ENCODE results near the gene RAET1E. TPM values are rescaled to one million over a fixed set of nuclear protein-coding genes. Genes with fewer than 3 reads are reported as not detected.

The RAET1E gene
- total RNA-seq, 2 donors from 2014 or later, result 0.21 TPM; not detected in 1

DNA sequence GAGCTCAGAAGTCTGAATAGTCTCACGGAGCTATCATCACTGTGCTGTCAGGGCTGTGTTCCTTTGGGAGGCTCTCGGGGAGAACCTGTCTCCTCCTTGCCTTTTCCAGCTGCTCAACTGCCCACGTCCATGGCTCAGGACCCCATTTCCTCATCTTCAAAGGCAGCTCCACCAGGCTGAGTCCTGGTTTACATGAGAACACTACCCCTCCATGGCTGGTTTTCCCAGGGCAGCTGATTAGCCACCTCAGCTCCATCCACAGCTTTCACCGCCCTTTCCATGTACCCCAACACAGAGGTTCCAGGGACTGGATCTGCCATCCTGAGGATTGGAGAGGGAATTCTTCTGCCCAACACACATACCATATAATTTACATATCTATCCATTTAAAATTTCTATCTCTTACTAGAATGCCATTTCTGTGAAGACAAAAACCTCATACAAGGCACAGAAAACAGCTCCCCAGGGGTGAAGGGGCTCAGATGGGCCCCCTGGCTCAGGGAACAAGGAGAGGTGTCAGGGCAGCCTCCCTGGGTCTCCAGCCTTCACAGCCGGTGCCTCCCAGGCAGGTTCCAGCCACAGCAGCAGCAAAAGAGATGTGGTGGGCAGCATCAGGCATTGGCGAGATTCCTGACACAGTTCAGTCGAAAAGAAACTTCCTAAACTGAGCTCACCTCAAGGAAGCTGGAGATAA, 2.2 kb upstream of the RAET1E start:
- Histone ChIP-seq H3K27me3 (no peaks in the 10 kb centered on the region), H3K27ac (no peak overlapping the region), H3K36me3 (no peaks in the 10 kb centered on the region), H3K4me1 (peaks cover 9% of the 10 kb centered on the region), H3K9ac (ENCODE audit: low read depth in 2 of 2, low read length in 2 of 2) (no peak overlapping the region), H3K9me3 (no peaks in the 10 kb centered on the region), H3K4me3 (no peak overlapping the region)
- intact Hi-C loops (cut with DNase I), result no loop called here
- no peak for DNase-seq
- TF ChIP-seq, protein P1, sequence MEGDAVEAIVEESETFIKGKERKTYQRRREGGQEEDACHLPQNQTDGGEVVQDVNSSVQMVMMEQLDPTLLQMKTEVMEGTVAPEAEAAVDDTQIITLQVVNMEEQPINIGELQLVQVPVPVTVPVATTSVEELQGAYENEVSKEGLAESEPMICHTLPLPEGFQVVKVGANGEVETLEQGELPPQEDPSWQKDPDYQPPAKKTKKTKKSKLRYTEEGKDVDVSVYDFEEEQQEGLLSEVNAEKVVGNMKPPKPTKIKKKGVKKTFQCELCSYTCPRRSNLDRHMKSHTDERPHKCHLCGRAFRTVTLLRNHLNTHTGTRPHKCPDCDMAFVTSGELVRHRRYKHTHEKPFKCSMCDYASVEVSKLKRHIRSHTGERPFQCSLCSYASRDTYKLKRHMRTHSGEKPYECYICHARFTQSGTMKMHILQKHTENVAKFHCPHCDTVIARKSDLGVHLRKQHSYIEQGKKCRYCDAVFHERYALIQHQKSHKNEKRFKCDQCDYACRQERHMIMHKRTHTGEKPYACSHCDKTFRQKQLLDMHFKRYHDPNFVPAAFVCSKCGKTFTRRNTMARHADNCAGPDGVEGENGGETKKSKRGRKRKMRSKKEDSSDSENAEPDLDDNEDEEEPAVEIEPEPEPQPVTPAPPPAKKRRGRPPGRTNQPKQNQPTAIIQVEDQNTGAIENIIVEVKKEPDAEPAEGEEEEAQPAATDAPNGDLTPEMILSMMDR (IDR thresholded peaks at IDR 0.05), result no peak

DNA sequence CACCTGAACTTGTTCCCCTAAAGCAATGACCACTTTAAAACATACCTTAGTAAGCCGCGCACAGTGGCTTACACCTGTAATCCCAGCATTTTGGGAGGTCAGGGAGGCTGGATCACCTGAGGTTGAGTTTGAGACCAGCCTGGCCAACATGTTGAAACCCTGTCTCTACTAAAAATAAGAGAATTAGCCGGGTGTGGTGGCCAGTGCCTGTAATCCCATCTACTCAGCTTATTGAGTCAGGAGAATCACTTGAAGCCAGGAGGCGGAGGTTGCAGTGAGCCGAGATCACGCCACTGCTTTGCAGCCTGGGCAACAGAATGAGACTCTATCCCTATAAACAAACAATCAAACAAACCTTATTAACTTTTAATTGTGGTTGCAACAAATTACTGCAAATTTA, 1.6 kb upstream of the RAET1E start:
- intact Hi-C loops (cut with DNase I), result no loop called here
- H3K27me3 ChIP-seq, result no peaks in the 10 kb centered on the region
- no peak for DNase-seq
- TF ChIP-seq, protein P1 (IDR thresholded peaks at IDR 0.05), result no peak
- no peaks in the 10 kb centered on the region for H3K36me3 ChIP-seq
- no peaks in the 10 kb centered on the region for H3K9me3 ChIP-seq
- no peak overlapping the region for H3K9ac ChIP-seq (ENCODE audit: low read depth in 2 of 2, low read length in 2 of 2)
- no peak overlapping the region for H3K27ac ChIP-seq
- peaks cover 13% of the 10 kb centered on the region for H3K4me1 ChIP-seq
- H3K4me3 ChIP-seq, result no peak overlapping the region

DNA sequence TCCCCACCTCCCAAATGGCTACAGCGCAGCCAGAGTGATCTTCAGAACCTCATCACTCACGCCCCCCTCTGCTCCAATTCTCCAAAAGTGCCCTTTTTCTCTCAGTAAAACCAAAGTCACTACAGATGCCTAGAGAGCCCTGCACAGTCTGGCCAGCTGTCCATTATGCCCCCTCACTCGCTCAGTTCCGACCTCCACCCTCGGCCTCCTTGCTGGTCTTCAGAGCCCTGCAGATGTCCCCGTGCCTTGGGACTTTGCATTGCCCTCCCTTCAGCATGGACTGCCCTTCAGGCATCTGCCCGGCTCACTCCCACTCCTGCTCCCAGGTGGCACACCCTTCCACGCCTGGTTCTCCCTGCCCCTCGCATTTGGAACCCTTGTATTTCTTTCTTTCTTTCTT, 1.1 kb upstream of the RAET1E start:
- TF ChIP-seq, protein P1 (IDR thresholded peaks at IDR 0.05), result no peak
- Histone ChIP-seq H3K27ac (no peak overlapping the region), H3K27me3 (no peaks in the 10 kb centered on the region), H3K36me3 (no peaks in the 10 kb centered on the region), H3K4me3 (no peak overlapping the region), H3K4me1 (peaks cover 13% of the 10 kb centered on the region), H3K9ac (ENCODE audit: low read depth in 2 of 2, low read length in 2 of 2) (no peak overlapping the region), H3K9me3 (no peaks in the 10 kb centered on the region)
- intact Hi-C loops (cut with DNase I), result no loop called here
- no peak for DNase-seq

DNA sequence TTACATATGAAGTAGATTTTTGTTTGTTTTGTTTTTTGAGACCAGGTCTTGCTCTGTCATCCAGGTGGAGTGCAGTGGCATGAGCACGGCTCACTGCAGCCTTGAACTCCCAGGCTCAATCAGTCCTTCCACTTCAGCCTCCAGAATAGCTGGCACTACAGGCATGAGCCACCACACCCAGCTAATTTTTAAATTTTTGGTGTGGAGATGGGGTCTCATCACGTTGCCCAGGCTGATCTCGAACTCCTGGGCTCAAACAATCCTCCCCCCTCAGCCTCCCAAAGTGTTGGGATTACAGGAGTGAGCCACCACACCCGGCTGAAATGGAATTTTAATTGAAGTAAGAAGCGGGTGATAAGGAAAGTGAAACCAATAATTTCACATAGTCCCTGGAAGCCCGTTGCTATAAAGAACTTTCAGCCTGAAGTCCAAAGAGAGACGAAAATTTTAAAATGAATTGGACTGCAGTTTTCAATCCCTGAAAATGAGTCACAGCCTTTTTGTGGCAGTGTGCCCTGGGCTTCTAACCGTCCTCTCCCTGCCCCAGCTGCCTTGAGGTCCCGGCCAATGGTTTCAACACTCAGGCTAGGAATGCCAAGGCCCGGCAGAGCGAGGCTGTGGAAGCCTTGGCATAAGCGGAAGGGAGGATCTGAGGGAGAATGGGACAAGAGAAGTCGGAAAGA, 757 bp downstream of the RAET1E start:
- intact Hi-C loops (cut with DNase I), result no loop called here
- Histone ChIP-seq H3K9ac (ENCODE audit: low read depth in 2 of 2, low read length in 2 of 2) (peak overlapping the region in 1 of 2 donors; percentile 69), H3K27me3 (no peaks in the 10 kb centered on the region), H3K27ac (peak overlapping the region; percentile 65), H3K9me3 (no peaks in the 10 kb centered on the region), H3K4me1 (peaks cover 13% of the 10 kb centered on the region), H3K36me3 (no peaks in the 10 kb centered on the region), H3K4me3 (peak overlapping the region; percentile 10)
- peak; percentile 75 for DNase-seq
- TF ChIP-seq, protein P1 (IDR thresholded peaks at IDR 0.05), result no peak

DNA sequence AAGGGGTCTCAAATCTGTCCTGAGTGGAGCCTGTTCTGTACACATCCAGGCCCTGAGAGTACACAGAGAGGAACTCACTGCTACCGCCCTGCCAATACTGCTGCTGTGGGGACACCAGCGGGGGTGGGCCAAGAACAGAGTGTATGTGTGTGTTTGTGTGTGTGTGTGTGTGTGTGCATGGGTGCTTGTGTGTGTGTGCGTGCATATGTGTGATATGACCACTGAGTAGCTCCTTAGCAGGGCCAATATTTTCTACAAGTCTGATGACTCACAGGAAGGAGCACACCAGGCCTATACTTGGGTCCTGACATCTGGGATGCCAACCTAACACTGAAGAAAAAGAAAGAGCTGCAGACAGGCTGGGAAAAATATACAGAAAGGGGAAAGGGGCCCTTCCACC, 1.4 kb downstream of the RAET1E start:
- Histone ChIP-seq H3K4me3 (no peak overlapping the region), H3K9ac (ENCODE audit: low read depth in 2 of 2, low read length in 2 of 2) (peak overlapping the region in 1 of 2 donors; percentile 32)

More for the DNA sequence above, 1.4 kb downstream of the RAET1E start:
- Histone ChIP-seq H3K4me1 (peaks cover 13% of the 10 kb centered on the region), H3K9me3 (no peaks in the 10 kb centered on the region), H3K27me3 (no peaks in the 10 kb centered on the region), H3K36me3 (no peaks in the 10 kb centered on the region), H3K27ac (peak overlapping the region; percentile 65)
- TF ChIP-seq, protein P1 (IDR thresholded peaks at IDR 0.05), result no peak
- DNase-seq, result no peak
- intact Hi-C loops (cut with DNase I), result no loop called here
